GM12878 (cell line): ENCODE measurements around the gene BLOC1S6.

Experiments used
- EZH2 ChIP-seq: IDR thresholded peaks from 2 replicates; pipeline ENCODE4 v1.6.1; 2012; ENCODE audit warnings: low read depth, mild to moderate bottlenecking, control low read depth, inconsistent platforms, low read length, borderline replicate concordance; ENCODE audit not compliant: control insufficient read depth
- JUND ChIP-seq: IDR thresholded peaks from 2 replicates; pipeline ENCODE4 v1.6.1; 2012; ENCODE audit warnings: low read depth, mild to moderate bottlenecking, low read length, improper control_type of control experiment, moderate library complexity
- TF ChIP-seq, protein P1 (sequence below), 3 experiments: IDR thresholded peaks in 2 of 3; conservative IDR thresholded peaks in 1 of 3; 2 replicates each; pipeline ENCODE4 v1.5.1; 2011; ENCODE audit warnings: low read depth in 3 of 3, low read length in 3 of 3, mild to moderate bottlenecking in 3 of 3, control low read depth in 2 of 3, moderate library complexity in 2 of 3, inconsistent platforms in 1 of 3, mixed read lengths in 1 of 3; ENCODE audit not compliant: control insufficient read depth in 2 of 3, insufficient read depth in 1 of 3; ENCODE audit errors: extremely low read depth in 1 of 3

DNA sequence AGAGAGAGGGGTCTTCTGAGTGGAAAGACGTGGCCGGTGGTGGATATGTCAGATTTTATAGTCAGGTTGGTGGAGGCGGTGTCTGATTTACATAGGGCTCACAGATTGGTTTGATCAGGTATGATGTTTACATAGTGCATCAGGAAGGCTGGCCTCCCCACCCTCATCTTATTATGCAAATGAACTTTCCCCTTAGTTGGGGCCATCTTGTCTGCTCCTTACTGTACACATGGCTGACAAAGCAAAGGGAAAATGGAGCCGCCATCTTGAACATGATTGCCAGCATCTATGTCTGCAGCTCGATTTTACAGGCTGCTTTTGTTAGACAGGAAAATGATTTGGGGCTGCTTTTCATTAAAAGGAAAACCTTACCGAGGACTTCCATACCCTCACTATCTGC is 67.6 kb downstream of the BLOC1S6 start:
- TF ChIP-seq, protein P1, sequence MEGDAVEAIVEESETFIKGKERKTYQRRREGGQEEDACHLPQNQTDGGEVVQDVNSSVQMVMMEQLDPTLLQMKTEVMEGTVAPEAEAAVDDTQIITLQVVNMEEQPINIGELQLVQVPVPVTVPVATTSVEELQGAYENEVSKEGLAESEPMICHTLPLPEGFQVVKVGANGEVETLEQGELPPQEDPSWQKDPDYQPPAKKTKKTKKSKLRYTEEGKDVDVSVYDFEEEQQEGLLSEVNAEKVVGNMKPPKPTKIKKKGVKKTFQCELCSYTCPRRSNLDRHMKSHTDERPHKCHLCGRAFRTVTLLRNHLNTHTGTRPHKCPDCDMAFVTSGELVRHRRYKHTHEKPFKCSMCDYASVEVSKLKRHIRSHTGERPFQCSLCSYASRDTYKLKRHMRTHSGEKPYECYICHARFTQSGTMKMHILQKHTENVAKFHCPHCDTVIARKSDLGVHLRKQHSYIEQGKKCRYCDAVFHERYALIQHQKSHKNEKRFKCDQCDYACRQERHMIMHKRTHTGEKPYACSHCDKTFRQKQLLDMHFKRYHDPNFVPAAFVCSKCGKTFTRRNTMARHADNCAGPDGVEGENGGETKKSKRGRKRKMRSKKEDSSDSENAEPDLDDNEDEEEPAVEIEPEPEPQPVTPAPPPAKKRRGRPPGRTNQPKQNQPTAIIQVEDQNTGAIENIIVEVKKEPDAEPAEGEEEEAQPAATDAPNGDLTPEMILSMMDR (IDR thresholded peaks at IDR 0.05 in 2 of 3, conservative IDR thresholded peaks at IDR 0.05 in 1 of 3; ENCODE audit: control insufficient read depth in 2 of 3, extremely low read depth in 1 of 3, insufficient read depth in 1 of 3, low read depth in 3 of 3, low read length in 3 of 3) = no peak
- no peak for TF ChIP-seq JUND
- no peak for TF ChIP-seq EZH2
